Activated CD4-positive, alpha-beta T cell treated with anti-CD3 and anti-CD28 coated beads, Interleukin-2, amount 10 ng/mL, durations not matched to agents 24 days and 14 days (primary cell): ENCODE data around the gene SERAC1. TPM values are rescaled to one million over a fixed set of nuclear protein-coding genes. Genes with fewer than 3 reads are reported as not detected.
"Not testable (repeated sequence)": the region's sequence is repeated elsewhere in the genome, so short reads cannot be mapped to it uniquely, and the experiment has no call there.

Source experiments
- DNase-seq: peaks from one replicate; pipeline ENCODE4 v3.0.0; 2022
- H3K27ac Mint-ChIP-seq: one replicate; pipeline ENCODE4 v1.8.0; 2022; ENCODE audit warnings: mild to moderate bottlenecking, mixed read lengths
- H3K27me3 Mint-ChIP-seq: one replicate; pipeline ENCODE4 v1.8.0; 2022; ENCODE audit warnings: mixed read lengths
- H3K36me3 Mint-ChIP-seq: one replicate; pipeline ENCODE4 v1.8.0; 2022; ENCODE audit warnings: low read depth, mild to moderate bottlenecking, mixed read lengths
- H3K4me1 Mint-ChIP-seq: one replicate; pipeline ENCODE4 v1.8.0; 2021; ENCODE audit warnings: mixed read lengths
- H3K4me3 Mint-ChIP-seq: one replicate; pipeline ENCODE4 v1.8.0; 2022; ENCODE audit warnings: mild to moderate bottlenecking, moderate library complexity, mixed read lengths
- H3K9me3 Mint-ChIP-seq: one replicate; pipeline ENCODE4 v1.8.0; 2021; ENCODE audit warnings: mixed read lengths
- intact Hi-C: fragments of 100-400 bp; cut with micrococcal nuclease; formaldehyde crosslinking; loops from one replicate; pipeline ENCODE4 v1.15.1; 2023
- total RNA-seq: library from RNA; stranded (reverse); gene quantifications from 2 replicates; pipeline ENCODE4 v1.2.3, GENCODE V29; 2022

Gene SERAC1
- total RNA-seq = 4.6 and 5.4 TPM in 2 replicates

DNA sequence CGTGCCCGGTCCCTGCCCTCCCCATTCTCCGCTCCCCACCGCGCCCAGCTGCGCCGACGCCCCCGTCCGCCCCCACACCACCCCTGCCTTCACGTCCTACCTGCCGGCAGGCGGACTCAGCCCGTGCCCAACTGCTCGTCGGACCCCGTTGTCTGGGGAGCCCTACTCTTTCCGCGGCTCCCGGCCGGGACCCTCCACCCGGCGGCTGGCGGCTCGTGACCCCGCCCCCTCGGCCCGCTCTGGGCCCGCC is at the start of gene SERAC1:
SERAC1 (minus strand) TSS at position 223 of the 250 bp plus-strand sequence. CDS start 9,899 bp downstream, outside the sequence.
- intact Hi-C loops = loop anchor here (1.0 kb wide), 1 partner anchor 39 kb away; no protein-coding TSS in a partner anchor
- Mint-ChIP-seq H3K36me3 (peaks cover 15% of the 10 kb centered on the region), H3K27me3 (peaks cover 2% of the 10 kb centered on the region), H3K27ac (peak within 1 kb of the TSS; percentile 96), H3K4me1 (peaks cover 21% of the 10 kb centered on the region), H3K9me3 (no peaks in the 10 kb centered on the region), H3K4me3 (peak within 1 kb of the TSS; percentile 94)
- DNase-seq = no peak

DNA sequence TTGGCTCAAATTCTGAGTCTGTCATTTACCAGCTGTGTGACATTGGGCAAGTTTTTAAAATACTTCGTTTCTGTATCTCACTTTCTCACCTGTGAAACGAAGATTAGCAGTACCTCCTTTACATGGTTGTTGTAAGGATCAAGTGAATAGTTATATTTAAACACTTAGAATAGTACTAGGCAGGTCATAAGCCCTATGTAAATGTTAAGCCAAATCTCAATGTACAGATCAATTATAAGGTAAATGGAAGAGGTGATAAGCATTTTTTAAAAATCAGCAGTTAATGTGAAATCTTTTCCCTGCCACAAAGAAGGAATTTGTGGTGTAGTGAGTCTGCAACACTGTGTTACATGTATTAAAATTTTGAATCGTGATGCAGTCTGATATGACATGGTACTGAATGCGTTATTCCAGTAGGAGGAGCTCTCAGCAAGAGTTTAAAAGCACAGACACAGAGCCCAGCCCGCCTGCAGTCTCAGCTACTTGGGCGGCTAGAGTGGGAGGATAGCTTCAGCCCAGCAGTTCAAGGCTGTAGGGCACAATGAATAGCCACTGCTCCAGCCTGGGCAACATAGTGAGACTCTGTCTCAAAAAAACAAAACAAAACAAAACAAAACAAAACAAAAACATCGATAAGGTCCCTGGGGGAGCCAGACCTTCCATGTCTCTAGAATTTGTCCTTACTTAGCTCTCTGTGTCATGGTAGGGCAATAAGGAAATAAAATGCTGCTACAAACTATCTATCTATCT is 46.0 kb upstream of the SERAC1 start:
- Mint-ChIP-seq H3K27ac (no peak overlapping the region), H3K4me1 (peaks cover 17% of the 10 kb centered on the region), H3K27me3 (no peaks in the 10 kb centered on the region), H3K9me3 (no peaks in the 10 kb centered on the region), H3K4me3 (no peak overlapping the region), H3K36me3 (no peaks in the 10 kb centered on the region)
- intact Hi-C loops = loop anchor here (1.0 to 10.0 kb wide), 3 partner anchors 391 to 761 kb away; no protein-coding TSS in a partner anchor
- DNase-seq = peak; percentile 89

DNA sequence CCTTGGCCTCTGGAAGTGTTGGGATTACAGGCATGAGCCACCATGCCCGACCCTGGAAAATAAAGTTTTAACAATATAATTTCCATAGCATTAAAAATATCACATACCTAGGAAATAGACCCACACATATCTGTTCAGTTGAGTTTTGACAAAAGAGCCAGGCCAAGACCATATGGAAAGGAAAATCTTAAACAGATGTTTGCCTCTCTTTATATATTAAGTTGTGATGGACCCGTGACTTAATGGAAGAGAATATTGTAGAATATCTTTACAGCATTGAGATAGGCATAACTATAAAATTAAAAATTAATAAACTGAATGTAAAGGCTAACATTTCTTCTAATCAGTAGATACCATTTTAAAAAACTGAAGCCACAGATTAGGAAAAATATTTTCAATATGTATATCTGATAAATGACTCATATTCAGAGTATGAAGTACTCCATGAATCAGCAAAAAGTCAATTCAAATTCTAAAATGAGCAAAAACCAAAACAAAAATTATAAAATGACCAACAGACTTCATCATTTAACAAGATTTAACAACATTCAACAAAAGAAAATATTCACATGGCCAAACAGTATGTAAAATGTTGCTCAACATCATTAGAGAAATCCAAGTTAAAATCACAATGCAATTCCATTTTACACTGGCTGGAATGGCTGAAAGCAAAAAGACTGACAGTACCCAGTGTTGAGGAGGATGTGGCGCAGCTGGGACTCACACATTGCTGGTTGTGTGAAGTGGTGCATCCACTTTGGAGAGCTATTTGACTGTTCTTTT is 43.4 kb upstream of the SERAC1 start:
- peak; percentile 67 for DNase-seq
- Mint-ChIP-seq H3K27ac (peak overlapping the region; percentile 79), H3K4me3 (no peak overlapping the region), H3K27me3 (no peaks in the 10 kb centered on the region), H3K9me3 (no peaks in the 10 kb centered on the region), H3K36me3 (peaks cover 4% of the 10 kb centered on the region), H3K4me1 (peaks cover 38% of the 10 kb centered on the region)
- intact Hi-C loops = loop anchor here (5.0 to 10.0 kb wide), 2 partner anchors 481 to 763 kb away; no protein-coding TSS in a partner anchor

DNA sequence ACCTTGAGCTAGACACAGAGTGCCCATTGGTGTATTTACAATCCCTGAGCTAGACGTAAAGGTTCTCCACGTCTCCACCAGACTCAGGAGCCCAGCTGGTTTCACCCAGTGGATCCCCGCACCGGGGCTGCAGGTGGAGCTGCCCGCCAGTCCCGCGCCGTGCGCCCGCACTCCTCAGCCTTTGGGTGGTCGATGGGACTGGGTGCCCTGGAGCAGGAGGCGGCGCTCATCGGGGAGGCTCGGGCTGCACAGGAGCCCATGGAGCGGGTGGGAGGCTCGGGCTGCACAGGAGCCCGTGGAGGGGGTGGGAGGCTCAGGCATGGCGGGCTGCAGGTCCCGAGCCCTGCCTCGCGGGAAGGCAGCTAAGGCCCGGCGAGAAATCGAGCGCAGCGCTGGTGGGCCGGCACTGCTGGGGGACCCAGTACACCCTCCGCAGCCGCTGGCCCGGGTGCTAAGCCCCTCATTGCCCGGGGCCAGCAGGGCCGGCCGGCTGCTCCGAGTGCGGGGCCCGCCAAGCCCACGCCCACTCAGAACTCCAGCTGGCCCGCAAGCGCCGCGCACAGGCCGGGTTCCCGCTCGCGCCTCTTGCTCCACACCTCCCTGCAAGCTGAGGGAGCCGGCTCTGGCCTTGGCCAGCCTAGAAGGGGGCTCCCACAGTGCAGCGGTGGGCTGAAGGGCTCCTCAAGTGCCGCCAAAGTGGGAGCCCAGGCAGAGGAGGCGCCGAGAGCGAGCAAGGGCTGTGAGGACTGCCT is 41.7 kb upstream of the SERAC1 start:
- H3K27me3 Mint-ChIP-seq, H3K4me3 Mint-ChIP-seq, H3K36me3 Mint-ChIP-seq, DNase-seq, H3K27ac Mint-ChIP-seq, H3K9me3 Mint-ChIP-seq: not testable (repeated sequence)
- intact Hi-C loops = loop anchor here (5.0 to 10.0 kb wide), 2 partner anchors 483 to 765 kb away; no protein-coding TSS in a partner anchor
- peaks cover 45% of the 10 kb centered on the region for H3K4me1 Mint-ChIP-seq

DNA sequence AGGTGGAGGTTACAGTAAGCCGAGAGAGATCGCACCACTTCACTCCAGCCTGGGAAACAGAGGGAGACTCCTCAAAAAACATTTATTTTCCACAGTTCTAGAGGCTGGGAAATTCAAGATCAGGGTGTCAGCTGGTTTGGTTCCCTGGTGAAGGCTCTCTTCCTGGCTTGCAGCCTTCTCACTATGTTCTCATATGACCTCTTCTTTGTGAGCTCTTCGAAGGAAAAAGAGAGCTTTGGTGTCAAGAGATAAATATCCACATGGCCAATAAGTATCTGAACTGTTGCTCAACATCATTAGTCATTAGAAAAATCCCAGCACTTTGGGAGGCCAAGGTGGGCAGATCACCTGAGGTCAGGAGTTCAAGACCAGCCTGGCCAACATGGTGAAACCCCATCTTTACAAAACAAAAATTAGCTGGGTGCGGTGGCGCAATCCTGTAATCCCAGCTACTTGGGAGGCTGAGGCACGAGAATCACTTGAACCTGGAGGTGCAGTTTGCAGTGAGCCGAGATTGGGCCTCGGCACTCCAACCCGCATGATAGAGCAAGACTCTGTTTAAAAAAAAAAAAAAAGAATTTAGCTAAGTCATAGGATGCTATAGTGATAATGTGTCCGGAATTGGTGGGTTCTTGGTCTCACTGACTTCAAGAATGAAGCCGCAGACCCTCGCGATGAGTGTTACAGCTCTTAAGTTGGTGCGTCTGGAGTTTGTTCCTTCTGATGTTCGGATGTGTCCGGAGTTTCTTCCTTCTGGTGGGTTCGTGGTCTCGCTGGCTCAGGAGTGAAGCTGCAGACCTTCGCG is 40.4 kb upstream of the SERAC1 start:
- H3K9me3 Mint-ChIP-seq, H3K36me3 Mint-ChIP-seq, DNase-seq, intact Hi-C loops, H3K27me3 Mint-ChIP-seq: not testable (repeated sequence)
- Mint-ChIP-seq H3K4me3 (peak overlapping the region; percentile 70), H3K4me1 (peaks cover 45% of the 10 kb centered on the region), H3K27ac (peak overlapping the region; percentile 90)

DNA sequence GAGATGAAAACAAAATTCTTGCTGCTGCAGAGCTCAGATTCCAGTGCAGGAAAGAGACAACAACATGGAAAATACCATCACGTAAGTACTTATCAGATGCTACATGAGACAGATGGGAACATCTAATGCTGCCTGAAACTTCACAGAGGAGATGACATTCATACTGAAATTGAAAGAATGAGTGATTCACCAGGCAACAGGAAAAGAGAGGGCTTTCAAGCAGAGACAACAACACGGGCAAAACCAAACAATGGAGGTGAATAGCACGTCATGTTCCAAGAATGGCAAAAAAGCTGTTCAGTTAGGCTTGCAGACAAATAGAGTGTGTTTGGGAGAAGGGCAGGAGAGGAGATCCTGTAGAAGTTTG is 39.3 kb upstream of the SERAC1 start:
- peak; percentile 90 for DNase-seq
- H3K27me3 Mint-ChIP-seq = no peaks in the 10 kb centered on the region
- no peaks in the 10 kb centered on the region for H3K9me3 Mint-ChIP-seq
- intact Hi-C loops = loop anchor here (1.0 to 2.0 kb wide), 5 partner anchors 21 to 446 kb away; partner anchors contain the start of genes GTF2H5 and SERAC1
- peak overlapping the region; percentile 70 for H3K4me3 Mint-ChIP-seq
- H3K27ac Mint-ChIP-seq = peak overlapping the region; percentile 90
- peaks cover 45% of the 10 kb centered on the region for H3K4me1 Mint-ChIP-seq
- H3K36me3 Mint-ChIP-seq = peaks cover 4% of the 10 kb centered on the region

DNA sequence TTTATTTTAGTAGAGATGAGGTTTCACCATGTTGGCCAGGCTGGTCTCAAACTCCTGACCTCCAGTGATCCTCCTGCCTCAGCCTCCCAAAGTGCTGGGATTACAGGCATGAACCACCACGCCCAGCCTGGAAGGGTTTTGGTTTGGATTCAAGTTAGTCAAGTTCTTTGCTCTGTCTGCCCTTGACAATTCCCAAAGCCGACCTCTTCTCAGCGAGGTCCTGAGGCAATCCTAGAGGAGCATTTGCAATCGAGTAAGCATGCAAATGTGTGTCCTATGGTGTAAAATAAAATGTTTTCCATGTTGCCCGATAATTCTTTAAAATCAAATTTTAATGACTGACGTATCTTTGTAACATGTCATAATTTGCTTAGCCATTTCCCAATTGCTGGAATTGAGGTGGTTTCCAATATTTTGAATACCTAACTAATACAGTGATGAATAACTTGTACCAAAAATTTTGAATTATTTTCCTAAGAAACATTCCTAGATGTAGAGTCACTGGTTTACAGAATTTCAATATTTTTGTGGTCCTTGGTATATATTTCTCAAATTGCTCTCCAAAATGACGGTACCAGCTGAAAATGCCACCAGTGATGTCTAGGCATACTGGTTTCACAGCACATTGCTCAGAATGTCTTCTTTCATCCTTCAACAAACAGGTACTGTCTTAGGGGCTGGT is 38.8 kb upstream of the SERAC1 start:
- no peaks in the 10 kb centered on the region for H3K9me3 Mint-ChIP-seq
- DNase-seq = no peak
- peak overlapping the region; percentile 70 for H3K4me3 Mint-ChIP-seq
- H3K27me3 Mint-ChIP-seq = no peaks in the 10 kb centered on the region
- peak overlapping the region; percentile 90 for H3K27ac Mint-ChIP-seq
- intact Hi-C loops = loop anchor here (1.0 to 2.0 kb wide), 5 partner anchors 21 to 446 kb away; partner anchors contain the start of genes GTF2H5 and SERAC1
- H3K4me1 Mint-ChIP-seq = peaks cover 45% of the 10 kb centered on the region
- H3K36me3 Mint-ChIP-seq = peaks cover 4% of the 10 kb centered on the region

DNA sequence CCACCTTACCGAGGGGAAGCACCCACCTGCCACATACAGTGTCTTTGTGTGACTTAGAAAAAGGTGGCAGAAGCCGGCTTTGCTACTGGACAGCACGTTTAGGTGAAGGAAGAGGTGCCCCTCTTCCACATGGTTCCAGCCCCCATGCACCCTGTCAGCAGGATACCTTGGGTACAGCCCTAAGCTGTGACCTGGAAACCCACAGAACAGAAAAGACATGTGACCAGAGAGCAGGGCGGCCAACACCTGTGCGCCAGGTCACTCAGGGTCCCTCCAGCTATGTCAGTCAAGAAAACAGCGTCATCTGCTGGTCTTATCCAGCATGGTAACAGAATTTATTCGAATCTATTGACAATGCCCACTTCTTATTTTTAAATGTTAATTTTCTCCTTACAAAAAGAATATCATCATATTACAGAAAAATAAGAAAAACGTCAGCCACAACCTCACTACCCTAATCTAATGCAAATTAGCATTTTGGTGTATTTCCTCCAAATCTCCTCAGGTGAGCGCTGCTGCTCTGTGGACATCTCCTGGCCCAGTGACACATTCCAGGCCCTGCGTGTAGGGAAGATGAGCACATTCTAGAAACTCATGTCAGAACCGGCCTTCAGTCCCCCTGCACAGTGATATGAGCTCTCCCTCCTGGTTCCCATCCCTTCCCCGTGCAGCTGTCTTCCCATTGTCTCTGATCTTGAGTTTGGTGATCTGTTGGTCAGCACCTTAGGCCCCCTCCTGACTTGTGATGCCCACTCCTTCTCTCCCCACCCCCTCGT is 37.3 kb upstream of the SERAC1 start:
- intact Hi-C loops = no loop called here
- H3K27ac Mint-ChIP-seq = peak overlapping the region; percentile 62
- no peaks in the 10 kb centered on the region for H3K9me3 Mint-ChIP-seq
- H3K4me1 Mint-ChIP-seq = peaks cover 48% of the 10 kb centered on the region
- no peaks in the 10 kb centered on the region for H3K27me3 Mint-ChIP-seq
- no peak for DNase-seq
- no peak overlapping the region for H3K4me3 Mint-ChIP-seq
- H3K36me3 Mint-ChIP-seq = peaks cover 4% of the 10 kb centered on the region

DNA sequence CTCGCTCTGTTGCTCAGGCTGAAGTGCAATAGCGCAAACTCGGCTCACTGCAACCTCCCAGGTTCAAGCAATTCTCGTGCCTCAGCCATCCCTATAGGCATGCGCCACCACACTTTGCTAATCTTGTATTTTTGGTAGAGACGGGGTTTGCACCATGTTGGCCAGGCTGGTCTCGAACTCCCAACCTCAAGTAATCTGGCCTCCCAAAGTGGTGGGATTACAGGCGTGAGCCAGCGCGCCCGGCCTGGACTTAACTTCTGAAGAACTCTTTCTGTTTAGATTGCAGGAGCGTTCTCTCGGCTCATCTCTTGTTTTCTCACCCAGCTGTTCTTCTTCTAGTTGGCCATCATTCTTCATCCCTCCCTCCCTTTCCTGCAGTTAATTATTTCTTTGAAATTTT is 30.4 kb upstream of the SERAC1 start:
- H3K36me3 Mint-ChIP-seq = peaks cover 4% of the 10 kb centered on the region
- no peak for DNase-seq
- H3K9me3 Mint-ChIP-seq = no peaks in the 10 kb centered on the region
- H3K4me3 Mint-ChIP-seq = no peak overlapping the region
- intact Hi-C loops = no loop called here
- peaks cover 10% of the 10 kb centered on the region for H3K4me1 Mint-ChIP-seq
- no peak overlapping the region for H3K27ac Mint-ChIP-seq
- H3K27me3 Mint-ChIP-seq = no peaks in the 10 kb centered on the region

DNA sequence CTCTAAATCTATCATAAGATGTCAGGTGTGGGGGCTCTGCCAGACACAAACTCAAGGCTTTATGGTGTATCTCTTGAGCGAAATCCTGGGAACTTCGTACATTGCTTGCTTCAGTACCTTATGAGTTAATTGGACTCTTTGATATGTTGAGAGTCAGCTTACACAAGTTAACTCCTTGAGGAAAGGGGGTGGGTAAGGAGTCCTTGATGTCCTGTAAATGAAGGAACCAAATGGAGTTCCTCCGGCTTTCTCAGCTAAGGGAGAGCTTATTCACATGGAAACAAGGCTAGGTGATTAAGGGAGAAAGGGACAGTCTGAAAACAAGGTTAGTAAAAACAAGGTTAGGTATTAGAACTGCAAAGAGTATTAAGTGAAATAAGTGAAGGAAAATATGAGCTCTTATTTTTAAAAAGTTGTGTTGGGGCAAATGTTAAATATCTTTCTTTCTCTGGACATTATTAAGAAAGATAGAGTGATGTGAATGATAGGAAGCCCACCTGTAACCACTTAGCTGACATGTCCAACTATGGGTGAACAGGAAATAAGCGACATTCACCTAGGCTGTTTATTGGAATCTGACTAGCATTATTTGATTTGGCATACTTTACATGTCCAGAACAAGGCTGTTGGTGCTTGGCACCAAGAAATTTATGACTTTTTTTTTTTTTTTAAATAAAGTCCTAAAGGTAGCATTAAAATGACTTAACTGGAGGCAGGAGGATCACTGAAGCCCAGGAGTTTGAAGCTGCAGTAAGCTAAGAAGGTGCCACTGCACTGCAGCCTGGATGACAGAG is 26.6 kb upstream of the SERAC1 start:
- intact Hi-C loops = no loop called here
- no peaks in the 10 kb centered on the region for H3K4me1 Mint-ChIP-seq
- no peak overlapping the region for H3K4me3 Mint-ChIP-seq
- H3K27ac Mint-ChIP-seq = peak overlapping the region; percentile 31
- H3K36me3 Mint-ChIP-seq = peaks cover 22% of the 10 kb centered on the region
- no peaks in the 10 kb centered on the region for H3K9me3 Mint-ChIP-seq
- no peaks in the 10 kb centered on the region for H3K27me3 Mint-ChIP-seq
- no peak for DNase-seq

DNA sequence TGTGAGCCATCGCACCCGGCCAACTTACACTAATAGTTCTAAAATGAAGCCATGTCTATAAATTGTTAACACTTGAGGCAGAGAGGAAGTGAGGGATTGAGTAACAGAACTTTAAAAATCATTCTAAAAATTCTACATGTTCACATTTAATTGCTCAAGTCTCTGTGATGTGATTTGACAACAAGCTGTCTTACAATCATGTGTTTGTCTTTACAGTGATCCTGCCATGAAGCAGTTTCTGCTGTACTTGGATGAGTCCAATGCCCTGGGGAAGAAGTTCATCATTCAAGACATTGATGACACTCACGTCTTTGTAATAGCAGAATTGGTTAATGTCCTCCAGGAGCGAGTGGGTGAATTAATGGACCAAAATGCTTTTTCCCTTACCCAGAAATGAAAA is 23.7 kb upstream of the SERAC1 start:
- no peaks in the 10 kb centered on the region for H3K9me3 Mint-ChIP-seq
- H3K27ac Mint-ChIP-seq = no peak overlapping the region
- no peaks in the 10 kb centered on the region for H3K4me1 Mint-ChIP-seq
- H3K36me3 Mint-ChIP-seq = peaks cover 28% of the 10 kb centered on the region
- H3K27me3 Mint-ChIP-seq = no peaks in the 10 kb centered on the region
- DNase-seq = no peak
- no peak overlapping the region for H3K4me3 Mint-ChIP-seq
- intact Hi-C loops = no loop called here

DNA sequence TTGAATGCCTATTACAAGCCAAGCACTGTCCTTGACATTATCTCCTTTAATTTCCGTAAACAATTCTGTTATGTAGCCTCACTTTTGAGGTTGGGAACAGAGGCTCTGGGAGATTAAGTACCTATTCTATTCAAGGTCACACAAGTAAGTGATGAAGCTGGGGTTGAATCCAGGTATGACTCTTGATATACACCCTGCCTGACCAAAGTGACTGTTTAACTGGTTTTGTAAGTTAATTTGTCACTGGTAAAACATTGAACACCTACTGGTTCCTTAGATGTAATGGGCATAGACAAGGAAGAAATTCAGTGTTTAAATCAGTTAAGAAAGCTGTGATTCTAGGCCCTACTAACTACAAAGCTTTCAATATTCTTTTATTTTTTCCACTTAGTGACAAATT is 23.0 kb upstream of the SERAC1 start:
- H3K27me3 Mint-ChIP-seq = no peaks in the 10 kb centered on the region
- DNase-seq = no peak
- no peak overlapping the region for H3K4me3 Mint-ChIP-seq
- no peak overlapping the region for H3K27ac Mint-ChIP-seq
- H3K4me1 Mint-ChIP-seq = peaks cover 7% of the 10 kb centered on the region
- H3K9me3 Mint-ChIP-seq = no peaks in the 10 kb centered on the region
- intact Hi-C loops = no loop called here
- H3K36me3 Mint-ChIP-seq = peaks cover 33% of the 10 kb centered on the region
